HG03066 (cell line): ENCODE results near the gene PSMA5.
A peak's percentile ranks its signal among the peaks of the same experiment; 100 is the strongest.
"Not testable (repeated sequence)": the region's sequence is repeated elsewhere in the genome, so short reads cannot be mapped to it uniquely, and the experiment has no call there.

Experiments
- ATAC-seq: cut with Tn5 transposase; IDR thresholded peaks from one replicate; pipeline ENCODE4 v1.9.1; 2021; ENCODE audit warnings: low read depth; ENCODE audit not compliant: unreplicated experiment

PSMA5 gene

GRCh38 chr1:109393617-109394233, 32.5 kb downstream of the PSMA5 start:
- ATAC-seq: no peak

GRCh38 chr1:109392788-109393616, 33.2 kb downstream of the PSMA5 start:
- no peak for ATAC-seq

- ATAC-seq: peak; percentile 26
Measured at GRCh38 chr1:109392037-109392787, 34.0 kb downstream of the PSMA5 start.

GRCh38 chr1:109391626-109392025, 34.6 kb downstream of the PSMA5 start:
- peak; percentile 68 for ATAC-seq

- no peak for ATAC-seq
Measured at GRCh38 chr1:109391157-109391556, 35.1 kb downstream of the PSMA5 start.

- no peak for ATAC-seq
Measured at GRCh38 chr1:109389638-109390341, 36.5 kb downstream of the PSMA5 start.

- no peak for ATAC-seq
Measured at GRCh38 chr1:109388884-109389637, 37.2 kb downstream of the PSMA5 start.

GRCh38 chr1:109388208-109388711, 38.0 kb downstream of the PSMA5 start:
- no peak for ATAC-seq

GRCh38 chr1:109386054-109386717, 40.1 kb downstream of the PSMA5 start:
- no peak for ATAC-seq

- ATAC-seq: no peak
Measured at GRCh38 chr1:109385417-109385816, 40.8 kb downstream of the PSMA5 start.

- ATAC-seq: no peak
Measured at GRCh38 chr1:109383854-109384253, 42.4 kb downstream of the PSMA5 start.

- ATAC-seq: no peak
Measured at GRCh38 chr1:109383087-109383779, 43.0 kb downstream of the PSMA5 start.

GRCh38 chr1:109381573-109381972, 44.7 kb downstream of the PSMA5 start:
- no peak for ATAC-seq

- no peak for ATAC-seq
Measured at GRCh38 chr1:109379907-109380306, 46.3 kb downstream of the PSMA5 start.

- no peak for ATAC-seq
Measured at GRCh38 chr1:109379422-109379821, 46.8 kb downstream of the PSMA5 start.

- ATAC-seq: no peak
Measured at GRCh38 chr1:109377698-109378097, 48.5 kb downstream of the PSMA5 start.

- ATAC-seq: not testable (repeated sequence)
Measured at GRCh38 chr1:109373696-109374095, 52.6 kb downstream of the PSMA5 start.

- ATAC-seq: no peak
Measured at GRCh38 chr1:109373126-109373525, 53.1 kb downstream of the PSMA5 start.

- no peak for ATAC-seq
Measured at GRCh38 chr1:109372281-109372680, 54.0 kb downstream of the PSMA5 start.
